ENCODE data around the gene CLEC7A. TPM values are rescaled to one million over a fixed set of nuclear protein-coding genes. Genes with fewer than 3 reads are reported as not detected.

Gene CLEC7A
- total RNA-seq, 1 donor from 2014 or later: not detected

DNA sequence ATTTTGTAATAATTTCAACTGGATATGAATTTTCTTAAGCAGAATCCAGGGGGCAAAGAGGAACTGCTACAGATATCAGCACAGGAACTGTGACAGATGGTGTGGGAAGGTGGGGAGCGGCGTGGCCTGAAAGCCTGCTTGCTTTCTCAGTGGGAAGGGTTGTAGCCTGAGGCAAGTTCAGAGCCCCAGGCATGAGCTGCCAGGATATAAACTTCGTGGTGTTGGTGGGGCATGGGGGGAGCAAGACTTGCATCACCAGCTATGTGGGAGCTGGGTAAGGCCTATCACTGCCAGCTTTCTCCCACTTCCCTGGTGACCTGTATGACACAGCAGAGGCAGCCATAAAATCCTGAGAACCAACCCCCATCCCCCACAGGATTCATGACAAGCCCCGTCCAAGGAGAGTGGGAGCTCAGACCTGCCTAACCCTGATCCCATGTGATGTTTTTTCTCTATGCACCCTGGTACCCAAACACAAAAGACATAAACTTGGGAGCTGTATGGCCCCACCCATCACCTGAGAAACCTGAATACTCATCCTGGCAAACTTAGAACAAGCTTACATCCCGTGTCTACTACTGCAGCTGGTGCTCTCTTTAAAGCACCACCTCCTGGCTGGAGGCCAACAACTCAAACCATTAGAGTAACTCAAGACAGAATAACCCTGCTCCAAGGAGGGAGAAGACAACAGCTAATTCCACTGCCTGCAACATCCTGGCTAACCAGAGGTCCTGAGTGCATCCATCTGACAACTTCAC, 47.7 kb downstream of the CLEC7A start:
- peaks cover 7% of the 10 kb centered on the region for H3K9me3 Mint-ChIP-seq (ENCODE audit: unreplicated experiment)
- H3K27ac Mint-ChIP-seq (ENCODE audit: unreplicated experiment): no peak overlapping the region
- H3K36me3 Mint-ChIP-seq (ENCODE audit: low read depth, unreplicated experiment): peaks cover 48% of the 10 kb centered on the region
- H3K27me3 Mint-ChIP-seq (ENCODE audit: unreplicated experiment): peaks cover 3% of the 10 kb centered on the region
- H3K4me1 Mint-ChIP-seq (ENCODE audit: unreplicated experiment): peaks cover 10% of the 10 kb centered on the region
- no peak for DNase-seq (ENCODE audit: low spot score)
- H3K4me3 Mint-ChIP-seq (ENCODE audit: unreplicated experiment): peak overlapping the region; percentile 12
- TF ChIP-seq CTCF (IDR thresholded peaks at IDR 0.05; ENCODE audit: unreplicated experiment): no peak

GRCh38 chr12:10075451-10075850, 54.5 kb downstream of the CLEC7A start:
- peaks cover 42% of the 10 kb centered on the region for H3K36me3 Mint-ChIP-seq (ENCODE audit: low read depth, unreplicated experiment)

GRCh38 chr12:10073261-10073660, 56.7 kb downstream of the CLEC7A start:
- Mint-ChIP-seq H3K9me3 (ENCODE audit: unreplicated experiment) (no peaks in the 10 kb centered on the region), H3K27me3 (ENCODE audit: unreplicated experiment) (peaks cover 2% of the 10 kb centered on the region), H3K4me3 (ENCODE audit: unreplicated experiment) (no peak overlapping the region), H3K4me1 (ENCODE audit: unreplicated experiment) (peaks cover 56% of the 10 kb centered on the region), H3K27ac (ENCODE audit: unreplicated experiment) (peak overlapping the region; percentile 21), H3K36me3 (ENCODE audit: low read depth, unreplicated experiment) (peaks cover 41% of the 10 kb centered on the region)
- TF ChIP-seq CTCF (IDR thresholded peaks at IDR 0.05; ENCODE audit: unreplicated experiment): no peak
- DNase-seq (ENCODE audit: low spot score): no peak

More at GRCh38 chr12:10075451-10075850, 54.5 kb downstream of the CLEC7A start:
- Mint-ChIP-seq H3K4me1 (ENCODE audit: unreplicated experiment) (peaks cover 35% of the 10 kb centered on the region), H3K27me3 (ENCODE audit: unreplicated experiment) (peaks cover 2% of the 10 kb centered on the region), H3K9me3 (ENCODE audit: unreplicated experiment) (no peaks in the 10 kb centered on the region), H3K27ac (ENCODE audit: unreplicated experiment) (no peak overlapping the region), H3K4me3 (ENCODE audit: unreplicated experiment) (no peak overlapping the region)
- no peak for TF ChIP-seq CTCF (IDR thresholded peaks at IDR 0.05; ENCODE audit: unreplicated experiment)
- DNase-seq (ENCODE audit: low spot score): no peak

DNA sequence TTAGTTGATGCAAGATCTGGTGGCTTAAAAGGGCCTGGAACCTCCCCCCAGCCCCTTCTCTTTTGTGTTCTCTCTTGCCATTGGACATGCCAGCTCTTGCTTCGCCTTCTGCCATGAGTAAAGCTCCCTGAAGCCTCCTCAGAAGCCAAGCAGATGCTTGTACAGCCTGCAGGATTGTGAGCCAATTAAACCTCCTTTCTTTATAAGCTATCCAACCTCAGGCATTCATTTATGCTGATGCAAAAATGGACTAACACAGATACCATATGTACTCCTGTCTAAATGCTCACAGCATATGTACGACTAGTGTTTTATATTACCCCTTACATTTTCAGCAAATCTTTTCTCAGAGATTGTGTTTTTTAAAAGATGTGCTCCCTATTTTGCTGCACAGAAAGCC, 57.9 kb downstream of the CLEC7A start:
- H3K27me3 Mint-ChIP-seq (ENCODE audit: unreplicated experiment): peaks cover 2% of the 10 kb centered on the region
- DNase-seq (ENCODE audit: low spot score): no peak

More for the DNA sequence above, 57.9 kb downstream of the CLEC7A start:
- Mint-ChIP-seq H3K9me3 (ENCODE audit: unreplicated experiment) (no peaks in the 10 kb centered on the region), H3K27ac (ENCODE audit: unreplicated experiment) (peak overlapping the region; percentile 59), H3K4me1 (ENCODE audit: unreplicated experiment) (peaks cover 61% of the 10 kb centered on the region), H3K36me3 (ENCODE audit: low read depth, unreplicated experiment) (peaks cover 41% of the 10 kb centered on the region), H3K4me3 (ENCODE audit: unreplicated experiment) (peak overlapping the region; percentile 3)
- no peak for TF ChIP-seq CTCF (IDR thresholded peaks at IDR 0.05; ENCODE audit: unreplicated experiment)

Measured in endothelial cell (in vitro differentiated cells).